GM20000 (cell line): ENCODE measurements around the gene TREML2.

Experiments
- DNase-seq: peaks from one replicate; pipeline ENCODE4 v3.0.0; 2012; ENCODE audit warnings: low spot score
- CTCF ChIP-seq: IDR thresholded peaks from 2 replicates; pipeline ENCODE4 v1.5.1; 2012; ENCODE audit warnings: mild to moderate bottlenecking, control low read depth; ENCODE audit errors: extremely low read depth, missing control alignments

TREML2 gene

GRCh38 chr6:41201764-41202173 lies 820 bp upstream of the TREML2 start:
- DNase-seq, result no peak
- TF ChIP-seq CTCF, result no peak

- no peak for TF ChIP-seq CTCF
- peak; percentile 29 for DNase-seq
These were observed 551 bp downstream of the TREML2 start for GRCh38 chr6:41200296-41200900.

- no peak for TF ChIP-seq CTCF
- peak; percentile 47 for DNase-seq
These were observed 1.2 kb downstream of the TREML2 start for GRCh38 chr6:41199552-41200246.

- DNase-seq, result no peak
- TF ChIP-seq CTCF, result no peak
These were observed 3.7 kb downstream of the TREML2 start for GRCh38 chr6:41197234-41197633.

- no peak for TF ChIP-seq CTCF
- no peak for DNase-seq
These were observed 6.6 kb downstream of the TREML2 start for GRCh38 chr6:41194386-41194785.

GRCh38 chr6:41193884-41194283 lies 7.1 kb downstream of the TREML2 start:
- DNase-seq, result no peak
- no peak for TF ChIP-seq CTCF

GRCh38 chr6:41193171-41193734 lies 7.7 kb downstream of the TREML2 start:
- TF ChIP-seq CTCF, result no peak

More at GRCh38 chr6:41193171-41193734, 7.7 kb downstream of the TREML2 start:
- DNase-seq, result no peak
